ENCODE data around the gene NKD1.

- TF ChIP-seq CTCF (IDR thresholded peaks at IDR 0.05): peak in 1 of 4 donors; percentile 10
- TF ChIP-seq POLR2A (IDR thresholded peaks at IDR 0.05): no peak
Observed at GRCh38 chr16:50653633-50654519, 105.7 kb downstream of the NKD1 start.
